Stimulated activated CD8-positive, alpha-beta memory T cell treated with anti-CD3 and anti-CD28 coated beads, Interleukin-12 subunit alpha, Interleukin-12 subunit beta, amount 100 ng/mL, for 1 hour (primary cell): ENCODE results near the gene SSTR4.

Experiments used
- DNase-seq: peaks from one replicate; pipeline ENCODE4 v3.0.0-alpha.2; 2020; ENCODE audit warnings: low read depth

SSTR4 gene

GRCh38 chr20:23086931-23087411, 51.9 kb downstream of the SSTR4 start:
- no peak for DNase-seq

- DNase-seq, result no peak
These were observed 52.6 kb downstream of the SSTR4 start for GRCh38 chr20:23087587-23088251.
